GM12872 (cell line): ENCODE measurements around the gene TUBA1B.

Experiments
- CTCF ChIP-seq: IDR thresholded peaks from 3 replicates; pipeline ENCODE4 v1.5.1; 2011; ENCODE audit warnings: low read depth, mild to moderate bottlenecking, low read length, moderate library complexity; ENCODE audit not compliant: insufficient read depth

Gene TUBA1B

GRCh38 chr12:49079793-49080192 lies 51.4 kb downstream of the TUBA1B start:
- no peak for TF ChIP-seq CTCF
